Esophagus (tissue), 2 donors: ENCODE measurements around the gene MYZAP. TPM values are rescaled to one million over a fixed set of nuclear protein-coding genes. Genes with fewer than 3 reads are reported as not detected.

Experiments
- H3K27ac ChIP-seq, 2 donors: one replicate each; pipeline ENCODE4 v1.5.1; 2013; ENCODE audit warnings: low read depth in 2 of 2, mild to moderate bottlenecking in 2 of 2, inconsistent platforms in 1 of 2, low read length in 1 of 2, moderate library complexity in 1 of 2
- H3K27me3 ChIP-seq, 2 donors: one replicate each; pipeline ENCODE4 v1.6.1; 2013; ENCODE audit warnings: low read length in 2 of 2, control low read depth in 1 of 2, mild to moderate bottlenecking in 1 of 2; ENCODE audit not compliant: insufficient read depth in 2 of 2, control insufficient read depth in 1 of 2
- H3K36me3 ChIP-seq, 2 donors: one replicate each; pipeline ENCODE4 v1.6.1; 2013; ENCODE audit warnings: low read length in 1 of 2; ENCODE audit not compliant: control insufficient read depth in 2 of 2, insufficient read depth in 2 of 2
- H3K4me1 ChIP-seq, 2 donors: one replicate each; pipeline ENCODE4 v1.6.1; 2013; ENCODE audit warnings: low read length in 1 of 2; ENCODE audit not compliant: control insufficient read depth in 2 of 2, insufficient read depth in 2 of 2
- H3K4me3 ChIP-seq, 2 donors: one replicate each; pipeline ENCODE4 v1.5.1; 2013; ENCODE audit warnings: low read length in 2 of 2, mild to moderate bottlenecking in 2 of 2, low read depth in 1 of 2, moderate library complexity in 1 of 2
- H3K9me3 ChIP-seq, 2 donors: one replicate each; pipeline ENCODE4 v1.6.1; 2013; ENCODE audit warnings: mild to moderate bottlenecking in 2 of 2, low read depth in 1 of 2, low read length in 1 of 2, moderate library complexity in 1 of 2; ENCODE audit not compliant: control insufficient read depth in 2 of 2, insufficient read depth in 1 of 2
- WGBS, 2 donors: extraction: QIAGEN DNeasy Blood & Tissue Kit; methylation state at CpG; one replicate each; pipeline ENCODE4 v1.1.7; 2013; 5-methylcytosine and 5-hydroxymethylcytosine counted together
- polyA plus RNA-seq, 2 donors: library from polyadenylated mRNA; stranded (reverse); fragments of 200-250 nt; gene quantifications; one replicate each; pipeline ENCODE4 v1.2.3, GENCODE V29; 2013
- donor health status: healthy with polysubstance abuse.
- donor health status: Bipolar disorder and iron deficiency.

MYZAP gene
- polyA plus RNA-seq, 2 donors, result 38.2 to 71.6 TPM

- H3K36me3 ChIP-seq, result peaks cover 0 to 4% of the 10 kb centered on the region in 2 donors
- no peak overlapping the region for H3K4me3 ChIP-seq
- no peak overlapping the region for H3K27ac ChIP-seq
- no peaks in the 10 kb centered on the region for H3K27me3 ChIP-seq
- no peaks in the 10 kb centered on the region for H3K9me3 ChIP-seq
- WGBS, 2 donors, result 55 to 60% methylated on average over 16 of the region's 16 CpGs
- peaks cover 6 to 8% of the 10 kb centered on the region in 2 donors for H3K4me1 ChIP-seq
Observed at GRCh38 chr15:57551715-57552677, 39.7 kb upstream of the MYZAP start.

- H3K27me3 ChIP-seq, result no peaks in the 10 kb centered on the region
- no peaks in the 10 kb centered on the region for H3K36me3 ChIP-seq
- H3K9me3 ChIP-seq, result no peaks in the 10 kb centered on the region
- no peak overlapping the region for H3K4me3 ChIP-seq
- 78 to 87% methylated on average over 8 of the region's 8 CpGs for whole genome bisulfite sequencing, 2 donors
- H3K4me1 ChIP-seq, result peaks cover 6 to 8% of the 10 kb centered on the region in 2 donors
- H3K27ac ChIP-seq, result no peak overlapping the region
Observed at GRCh38 chr15:57552678-57553334, 38.9 kb upstream of the MYZAP start.

- WGBS, 2 donors, result 93 to 94% methylated on average over 5 of the region's 5 CpGs
- Histone ChIP-seq H3K27ac (no peak overlapping the region), H3K4me1 (peaks cover 6 to 8% of the 10 kb centered on the region in 2 donors), H3K27me3 (no peaks in the 10 kb centered on the region), H3K36me3 (no peaks in the 10 kb centered on the region), H3K4me3 (no peak overlapping the region), H3K9me3 (no peaks in the 10 kb centered on the region)
Observed at GRCh38 chr15:57553526-57553925, 38.2 kb upstream of the MYZAP start.

GRCh38 chr15:57554063-57554811 is 37.5 kb upstream of the MYZAP start:
- H3K4me3 ChIP-seq, result no peak overlapping the region
- H3K4me1 ChIP-seq, result peaks cover 5 to 6% of the 10 kb centered on the region in 2 donors
- no peaks in the 10 kb centered on the region for H3K9me3 ChIP-seq
- no peaks in the 10 kb centered on the region for H3K27me3 ChIP-seq
- 55% methylated on average over 10 of the region's 10 CpGs for WGBS, 2 donors
- no peaks in the 10 kb centered on the region for H3K36me3 ChIP-seq
- no peak overlapping the region for H3K27ac ChIP-seq

- WGBS, 2 donors, result 73 to 78% methylated on average over 4 of the region's 4 CpGs
- Histone ChIP-seq H3K36me3 (no peaks in the 10 kb centered on the region), H3K27me3 (no peaks in the 10 kb centered on the region), H3K9me3 (no peaks in the 10 kb centered on the region), H3K4me3 (no peak overlapping the region), H3K27ac (no peak overlapping the region), H3K4me1 (peaks cover 5 to 6% of the 10 kb centered on the region in 2 donors)
Observed at GRCh38 chr15:57554812-57555179, 36.9 kb upstream of the MYZAP start.

- 92 to 98% methylated on average over 3 of the region's 3 CpGs for WGBS, 2 donors
- Histone ChIP-seq H3K27ac (no peak overlapping the region), H3K36me3 (no peaks in the 10 kb centered on the region), H3K4me3 (no peak overlapping the region), H3K4me1 (peaks cover 5 to 6% of the 10 kb centered on the region in 2 donors), H3K27me3 (no peaks in the 10 kb centered on the region), H3K9me3 (no peaks in the 10 kb centered on the region)
Observed at GRCh38 chr15:57555270-57555669, 36.4 kb upstream of the MYZAP start.

GRCh38 chr15:57556040-57556439 is 35.7 kb upstream of the MYZAP start:
- no peak overlapping the region for H3K4me3 ChIP-seq
- H3K4me1 ChIP-seq, result peaks cover 4 to 6% of the 10 kb centered on the region in 2 donors
- 88 to 94% methylated on average over 9 of the region's 9 CpGs for WGBS, 2 donors
- no peaks in the 10 kb centered on the region for H3K9me3 ChIP-seq
- no peaks in the 10 kb centered on the region for H3K27me3 ChIP-seq
- H3K27ac ChIP-seq, result no peak overlapping the region
- no peaks in the 10 kb centered on the region for H3K36me3 ChIP-seq

GRCh38 chr15:57557267-57557666 is 34.4 kb upstream of the MYZAP start:
- Histone ChIP-seq H3K27ac (no peak overlapping the region), H3K36me3 (no peaks in the 10 kb centered on the region), H3K9me3 (no peaks in the 10 kb centered on the region), H3K27me3 (no peaks in the 10 kb centered on the region), H3K4me1 (peaks cover 0 to 6% of the 10 kb centered on the region in 2 donors), H3K4me3 (no peak overlapping the region)
- 86 to 96% methylated on average over 3 of the region's 3 CpGs for WGBS, 2 donors

GRCh38 chr15:57557810-57558209 is 33.9 kb upstream of the MYZAP start:
- H3K9me3 ChIP-seq, result no peaks in the 10 kb centered on the region
- WGBS, 2 donors, result 89 to 93% methylated on average over 6 of the region's 6 CpGs
- H3K4me3 ChIP-seq, result no peak overlapping the region
- no peaks in the 10 kb centered on the region for H3K27me3 ChIP-seq
- H3K4me1 ChIP-seq, result peaks cover 0 to 6% of the 10 kb centered on the region in 2 donors
- no peaks in the 10 kb centered on the region for H3K36me3 ChIP-seq
- no peak overlapping the region for H3K27ac ChIP-seq
